HG03060 (cell line): ENCODE data around the gene RETREG1.

Experiments
- ATAC-seq: cut with Tn5 transposase; IDR thresholded peaks from one replicate; pipeline ENCODE4 v1.9.1; 2021; ENCODE audit warnings: low read depth, moderate number of reproducible peaks; ENCODE audit not compliant: unreplicated experiment

The RETREG1 gene

GRCh38 chr5:16586556-16586955, 30.2 kb downstream of the RETREG1 start:
- ATAC-seq = no peak

GRCh38 chr5:16585041-16585667, 31.6 kb downstream of the RETREG1 start:
- no peak for ATAC-seq

- ATAC-seq = no peak
Observed at GRCh38 chr5:16582081-16582480, 34.7 kb downstream of the RETREG1 start.

- no peak for ATAC-seq
Observed at GRCh38 chr5:16580382-16580781, 36.4 kb downstream of the RETREG1 start.

- no peak for ATAC-seq
Observed at GRCh38 chr5:16579142-16579847, 37.5 kb downstream of the RETREG1 start.

- no peak for ATAC-seq
Observed at GRCh38 chr5:16578474-16578883, 38.3 kb downstream of the RETREG1 start.

GRCh38 chr5:16577677-16578076, 39.1 kb downstream of the RETREG1 start:
- no peak for ATAC-seq

- no peak for ATAC-seq
Observed at GRCh38 chr5:16574789-16575721, 41.7 kb downstream of the RETREG1 start.

- no peak for ATAC-seq
Observed at GRCh38 chr5:16573401-16573800, 43.4 kb downstream of the RETREG1 start.

GRCh38 chr5:16572289-16573015, 44.3 kb downstream of the RETREG1 start:
- ATAC-seq = no peak

- no peak for ATAC-seq
Observed at GRCh38 chr5:16571016-16571415, 45.8 kb downstream of the RETREG1 start.

GRCh38 chr5:16570121-16570815, 46.5 kb downstream of the RETREG1 start:
- no peak for ATAC-seq

- no peak for ATAC-seq
Observed at GRCh38 chr5:16568875-16569580, 47.8 kb downstream of the RETREG1 start.

GRCh38 chr5:16567365-16567764, 49.4 kb downstream of the RETREG1 start:
- no peak for ATAC-seq

GRCh38 chr5:16565118-16565517, 51.7 kb downstream of the RETREG1 start:
- no peak for ATAC-seq

GRCh38 chr5:16564248-16564867, 52.4 kb downstream of the RETREG1 start:
- ATAC-seq = no peak

GRCh38 chr5:16563686-16564085, 53.1 kb downstream of the RETREG1 start:
- ATAC-seq = no peak

- no peak for ATAC-seq
Observed at GRCh38 chr5:16561660-16562059, 55.1 kb downstream of the RETREG1 start.

GRCh38 chr5:16559702-16560101, 57.1 kb downstream of the RETREG1 start:
- ATAC-seq = no peak
